K562 (cell line): ENCODE data around the gene DNAJC2. TPM values are rescaled to one million over a fixed set of nuclear protein-coding genes. Genes with fewer than 3 reads are reported as not detected.

ENCODE experiments used
- ARHGAP35 ChIP-seq: fragments of 450-650 bp; IDR thresholded peaks from 2 replicates; pipeline ENCODE4 v1.6.1; 2018; ENCODE audit not compliant: partially characterized antibody
- ATF2 ChIP-seq: sonication (generic); formaldehyde crosslinking; IDR thresholded peaks from 2 replicates; pipeline ENCODE4 v1.8.1; 2022; ENCODE audit warnings: missing genetic modification reagents
- HBP1 ChIP-seq: fragments of 450-650 bp; formaldehyde crosslinking; IDR thresholded peaks from 2 replicates; pipeline ENCODE4 v1.4.0; 2022; ENCODE audit warnings: missing genetic modification characterization
- LARP7 ChIP-seq: fragments of 450-650 bp; IDR thresholded peaks from 2 replicates; pipeline ENCODE4 v1.6.1; 2016
- MBD2 ChIP-seq: sonication (generic); IDR thresholded peaks from 2 replicates; pipeline ENCODE4 v1.6.1; 2016; ENCODE audit warnings: low read depth, borderline replicate concordance
- NFRKB ChIP-seq: fragments of 450-650 bp; IDR thresholded peaks from 2 replicates; pipeline ENCODE4 v1.6.1; 2016; ENCODE audit warnings: low read depth
- NR2C1 ChIP-seq, 2 experiments: fragments of 450-650 bp; IDR thresholded peaks; 2 replicates each; pipeline ENCODE4 v1.6.1; 2017; ENCODE audit warnings: mild to moderate bottlenecking in 2 of 2, antibody characterized with exemption in 1 of 2, inconsistent platforms in 1 of 2, missing compliant biosample characterization in 1 of 2, missing genetic modification characterization in 1 of 2
- PHF20 ChIP-seq: fragments of 450-650 bp; IDR thresholded peaks from 2 replicates; pipeline ENCODE4 v1.6.1; 2018; ENCODE audit not compliant: partially characterized antibody
- PRDM10 ChIP-seq: fragments of 450-650 bp; IDR thresholded peaks from 2 replicates; pipeline ENCODE4 v1.6.1; 2018; ENCODE audit not compliant: partially characterized antibody
- SMARCA5 ChIP-seq: fragments of 450-650 bp; IDR thresholded peaks from 2 replicates; pipeline ENCODE4 v1.6.1; 2016
- STAT5B ChIP-seq: fragments of 250-450 bp; sonication (Bioruptor Pico); IDR thresholded peaks from 2 replicates; pipeline ENCODE4 v1.8.0; 2021; ENCODE audit warnings: mild to moderate bottlenecking, inconsistent platforms
- ZNF584 ChIP-seq: fragments of 200-800 bp; sonication (Bioruptor generic); IDR thresholded peaks from 2 replicates; pipeline ENCODE4 v1.6.1; 2016; ENCODE audit warnings: low read depth, mild to moderate bottlenecking, missing genetic modification characterization, missing compliant biosample characterization
- ZNF696 ChIP-seq: fragments of 250-450 bp; sonication (Bioruptor Pico); conservative IDR thresholded peaks from 2 replicates; pipeline ENCODE4 v1.4.0; 2020; ENCODE audit warnings: mild to moderate bottlenecking, moderate library complexity
- ZSCAN32 ChIP-seq: fragments of 450-650 bp; formaldehyde crosslinking; IDR thresholded peaks from 2 replicates; pipeline ENCODE4 v1.4.0; 2020; ENCODE audit warnings: mild to moderate bottlenecking, moderate library complexity
- polyA plus RNA-seq, 8 experiments: library from polyadenylated mRNA; depleted of rRNA in 4 of 8; stranded (reverse) in 5 of 8; unstranded in 3 of 8; fragments of >200 nt; fragmentation: Nextera tagmentation in 2 of 8; fragmentation: Illumina TruSeq in 1 of 8; extraction: Ambion mirVana in 2 of 8; extraction: Trizol in 1 of 8; gene quantifications; 2 replicates each; pipeline versions ENCODE4 v1.2.1 to v1.2.3, GENCODE V29; 2011 to 2014; ENCODE audit warnings: inconsistent platforms in 1 of 8, missing spikeins in 1 of 8
- total RNA-seq, 7 experiments: library from RNA; depleted of rRNA in 6 of 7; stranded (reverse); fragments of >200 nt in 6 of 7; fragmentation: Illumina TruSeq in 2 of 7; extraction: Trizol in 2 of 7; gene quantifications; 2 replicates each; pipeline versions ENCODE4 v1.2.1 to v1.2.3, GENCODE V29; 2011 to 2021; ENCODE audit warnings: low replicate concordance in 1 of 7

The DNAJC2 gene
- total and polyA plus RNA-seq, 9 of the 15 experiments (the other 6 are each of a cell fraction or from before 2014, with no cell fraction given): 40.2 to 157 (median 92.1) TPM

GRCh38 chr7:103381280-103382031 is 36.9 kb upstream of the DNAJC2 start (continued):
- TF ChIP-seq SMARCA5 (0 out of 2 replicates have a peak, but pooled peaks have one; percentile 50), ARHGAP35 (peak; percentile 4), ZSCAN32 (CRISPR knock-in tag) (no peak), NR2C1 (IDR thresholded peaks at IDR 0.05) (0 out of 2 replicates have a peak, but pooled peaks have one; percentile 7), NR2C1 (tag; IDR thresholded peaks at IDR 0.05) (no peak), ZNF584 (CRISPR knock-in tag) (no peak), PRDM10 (no peak), MBD2 (no peak), NFRKB (0 out of 2 replicates have a peak, but pooled peaks have one; percentile 55), ATF2 (CRISPR knock-in tag) (0 out of 2 replicates have a peak, but pooled peaks have one; percentile 16), STAT5B (CRISPR knock-in tag) (no peak), ZNF696 (CRISPR knock-in tag) (no peak), HBP1 (peak; percentile 10; the same call in 1 of the 2 replicates), LARP7 (peak; percentile 75; the same call in 1 of the 2 replicates), PHF20 (peak; percentile 73)
- TF ChIP-seq, all 486 proteins: peak for 20
